Measurements from ENCODE around the gene LHPP.

The LHPP gene

GRCh38 chr10:124512040-124512428 lies 50.4 kb downstream of the LHPP start:
- H2AFZ ChIP-seq (ENCODE audit: low read depth), result no peak overlapping the region
- TF ChIP-seq CTCF (conservative IDR thresholded peaks at IDR 0.05; ENCODE audit: low read depth, low read length), result no peak
- H3K27ac ChIP-seq, result no peak overlapping the region
- no peaks in the 10 kb centered on the region for H3K27me3 ChIP-seq (ENCODE audit: insufficient read depth, low read depth)
- no peaks in the 10 kb centered on the region for H3K36me3 ChIP-seq (ENCODE audit: insufficient read depth)
- no peak overlapping the region for H3K4me3 ChIP-seq (IDR thresholded peaks at IDR 0.05; ENCODE audit: insufficient read depth, low read depth, low read length)
- H3K4me1 ChIP-seq (ENCODE audit: low read depth, poor library complexity, severe bottlenecking), result peaks cover 18% of the 10 kb centered on the region
- H3K9ac ChIP-seq, result no peak overlapping the region
- no peak overlapping the region for H3K4me2 ChIP-seq
- H4K20me1 ChIP-seq (ENCODE audit: insufficient read depth), result no peaks in the 10 kb centered on the region
- no peaks in the 10 kb centered on the region for H3K79me2 ChIP-seq (ENCODE audit: insufficient read depth, low read depth)

GRCh38 chr10:124512600-124512999 lies 51.0 kb downstream of the LHPP start:
- Histone ChIP-seq H3K27ac (no peak overlapping the region), H4K20me1 (ENCODE audit: insufficient read depth) (no peaks in the 10 kb centered on the region), H3K36me3 (ENCODE audit: insufficient read depth) (no peaks in the 10 kb centered on the region), H3K4me2 (no peak overlapping the region), H3K27me3 (ENCODE audit: insufficient read depth, low read depth) (no peaks in the 10 kb centered on the region), H3K9ac (no peak overlapping the region), H3K4me3 (IDR thresholded peaks at IDR 0.05; ENCODE audit: insufficient read depth, low read depth, low read length) (no peak overlapping the region), H3K4me1 (ENCODE audit: low read depth, poor library complexity, severe bottlenecking) (peaks cover 18% of the 10 kb centered on the region), H2AFZ (ENCODE audit: low read depth) (no peak overlapping the region), H3K79me2 (ENCODE audit: insufficient read depth, low read depth) (no peaks in the 10 kb centered on the region)
- no peak for TF ChIP-seq CTCF (conservative IDR thresholded peaks at IDR 0.05; ENCODE audit: low read depth, low read length)

GRCh38 chr10:124515244-124515970 lies 53.8 kb downstream of the LHPP start:
- Histone ChIP-seq H3K9ac (no peak overlapping the region), H3K36me3 (ENCODE audit: insufficient read depth) (no peaks in the 10 kb centered on the region), H3K79me2 (ENCODE audit: insufficient read depth, low read depth) (no peaks in the 10 kb centered on the region), H3K4me3 (IDR thresholded peaks at IDR 0.05; ENCODE audit: insufficient read depth, low read depth, low read length) (no peak overlapping the region), H3K27ac (no peak overlapping the region), H3K4me2 (no peak overlapping the region), H2AFZ (ENCODE audit: low read depth) (no peak overlapping the region), H4K20me1 (ENCODE audit: insufficient read depth) (no peaks in the 10 kb centered on the region), H3K4me1 (ENCODE audit: low read depth, poor library complexity, severe bottlenecking) (no peaks in the 10 kb centered on the region), H3K27me3 (ENCODE audit: insufficient read depth, low read depth) (no peaks in the 10 kb centered on the region)
- TF ChIP-seq CTCF (conservative IDR thresholded peaks at IDR 0.05; ENCODE audit: low read depth, low read length), result no peak

GRCh38 chr10:124516181-124516580 lies 54.6 kb downstream of the LHPP start:
- H3K4me2 ChIP-seq, result no peak overlapping the region
- no peaks in the 10 kb centered on the region for H4K20me1 ChIP-seq (ENCODE audit: insufficient read depth)
- H3K4me3 ChIP-seq (IDR thresholded peaks at IDR 0.05; ENCODE audit: insufficient read depth, low read depth, low read length), result no peak overlapping the region
- H3K27ac ChIP-seq, result no peak overlapping the region
- H3K4me1 ChIP-seq (ENCODE audit: low read depth, poor library complexity, severe bottlenecking), result no peaks in the 10 kb centered on the region
- no peaks in the 10 kb centered on the region for H3K79me2 ChIP-seq (ENCODE audit: insufficient read depth, low read depth)
- TF ChIP-seq CTCF (conservative IDR thresholded peaks at IDR 0.05; ENCODE audit: low read depth, low read length), result no peak
- H2AFZ ChIP-seq (ENCODE audit: low read depth), result no peak overlapping the region
- no peaks in the 10 kb centered on the region for H3K36me3 ChIP-seq (ENCODE audit: insufficient read depth)
- no peak overlapping the region for H3K9ac ChIP-seq
- no peaks in the 10 kb centered on the region for H3K27me3 ChIP-seq (ENCODE audit: insufficient read depth, low read depth)
